ENCODE measurements around the gene RBM47.

DNA sequence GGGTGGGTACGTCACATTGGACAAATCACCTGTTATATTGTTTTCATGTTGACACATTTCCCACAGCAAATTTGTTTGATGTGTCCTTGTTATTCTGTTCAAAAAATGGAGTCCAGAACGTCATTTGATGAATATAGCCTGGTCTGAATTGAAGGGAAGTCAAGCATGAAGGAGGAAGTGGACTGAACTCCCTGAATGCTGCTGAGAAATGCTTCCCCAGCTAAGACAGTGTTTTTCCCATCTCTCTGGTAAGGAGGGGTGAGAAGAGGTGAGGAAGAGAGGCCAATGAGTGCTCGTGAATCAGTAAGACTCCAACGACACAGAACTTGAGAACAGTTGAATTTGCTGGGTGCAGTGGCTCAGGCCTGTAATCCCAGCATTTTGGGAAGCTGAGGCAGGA, 127.4 kb downstream of the RBM47 start:
- TF ChIP-seq, protein P1, sequence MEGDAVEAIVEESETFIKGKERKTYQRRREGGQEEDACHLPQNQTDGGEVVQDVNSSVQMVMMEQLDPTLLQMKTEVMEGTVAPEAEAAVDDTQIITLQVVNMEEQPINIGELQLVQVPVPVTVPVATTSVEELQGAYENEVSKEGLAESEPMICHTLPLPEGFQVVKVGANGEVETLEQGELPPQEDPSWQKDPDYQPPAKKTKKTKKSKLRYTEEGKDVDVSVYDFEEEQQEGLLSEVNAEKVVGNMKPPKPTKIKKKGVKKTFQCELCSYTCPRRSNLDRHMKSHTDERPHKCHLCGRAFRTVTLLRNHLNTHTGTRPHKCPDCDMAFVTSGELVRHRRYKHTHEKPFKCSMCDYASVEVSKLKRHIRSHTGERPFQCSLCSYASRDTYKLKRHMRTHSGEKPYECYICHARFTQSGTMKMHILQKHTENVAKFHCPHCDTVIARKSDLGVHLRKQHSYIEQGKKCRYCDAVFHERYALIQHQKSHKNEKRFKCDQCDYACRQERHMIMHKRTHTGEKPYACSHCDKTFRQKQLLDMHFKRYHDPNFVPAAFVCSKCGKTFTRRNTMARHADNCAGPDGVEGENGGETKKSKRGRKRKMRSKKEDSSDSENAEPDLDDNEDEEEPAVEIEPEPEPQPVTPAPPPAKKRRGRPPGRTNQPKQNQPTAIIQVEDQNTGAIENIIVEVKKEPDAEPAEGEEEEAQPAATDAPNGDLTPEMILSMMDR (IDR thresholded peaks at IDR 0.05) = no peak
- TF ChIP-seq POLR2A (IDR thresholded peaks at IDR 0.05) = no peak
